G401 (cell line): ENCODE results near the gene TSPEAR. TPM values are rescaled to one million over a fixed set of nuclear protein-coding genes. Genes with fewer than 3 reads are reported as not detected.

ENCODE experiments used
- DNase-seq: peaks from one replicate; pipeline ENCODE4 v3.0.0-alpha.2; 2015; ENCODE audit warnings: low spot score
- in situ Hi-C: cut with HindIII; loops from 2 replicates; pipeline ENCODE4 v1.10.0; 2016; ENCODE audit warnings: low sequenced_read_pairs, mixed read lengths
- total RNA-seq: library from RNA; depleted of rRNA; stranded (reverse); fragments of >200 nt; shearing (Covaris generic); gene quantifications from 2 replicates; pipeline ENCODE4 v1.2.3, GENCODE V29; 2014; rRNA removed

The TSPEAR gene
- not detected in 2 replicates for total RNA-seq

- in situ Hi-C loops = no loop called here
- DNase-seq = no peak
These were observed at the start of gene TSPEAR for GRCh38 chr21:44711327-44712202. TSPEAR (minus strand) TSS chr21:44711572; CDS start chr21:44711514, 58 bp downstream.

GRCh38 chr21:44760376-44760775 is 49.0 kb upstream of the TSPEAR start:
- in situ Hi-C loops = no loop called here
- DNase-seq = no peak

GRCh38 chr21:44759628-44760285 is 48.4 kb upstream of the TSPEAR start:
- in situ Hi-C loops = no loop called here
- DNase-seq = no peak

- in situ Hi-C loops = no loop called here
- DNase-seq = no peak
These were observed 47.6 kb upstream of the TSPEAR start for GRCh38 chr21:44758781-44759627.

GRCh38 chr21:44758141-44758561 is 46.8 kb upstream of the TSPEAR start:
- in situ Hi-C loops = no loop called here
- DNase-seq = no peak

- DNase-seq = no peak
- in situ Hi-C loops = no loop called here
These were observed 46.4 kb upstream of the TSPEAR start for GRCh38 chr21:44757731-44758130.

- in situ Hi-C loops = no loop called here
- no peak for DNase-seq
These were observed 45.2 kb upstream of the TSPEAR start for GRCh38 chr21:44756423-44757185.

- DNase-seq = no peak
- in situ Hi-C loops = no loop called here
These were observed 43.9 kb upstream of the TSPEAR start for GRCh38 chr21:44755227-44755626.

GRCh38 chr21:44753357-44753756 is 42.0 kb upstream of the TSPEAR start:
- in situ Hi-C loops = no loop called here

GRCh38 chr21:44752671-44753235 is 41.4 kb upstream of the TSPEAR start:
- DNase-seq = no peak
- in situ Hi-C loops = no loop called here

More at GRCh38 chr21:44753357-44753756, 42.0 kb upstream of the TSPEAR start:
- DNase-seq = no peak

GRCh38 chr21:44751799-44752636 is 40.6 kb upstream of the TSPEAR start:
- DNase-seq = no peak
- in situ Hi-C loops = no loop called here

- no peak for DNase-seq
- in situ Hi-C loops = no loop called here
These were observed 39.9 kb upstream of the TSPEAR start for GRCh38 chr21:44751186-44751798.

- in situ Hi-C loops = no loop called here
- no peak for DNase-seq
These were observed 39.3 kb upstream of the TSPEAR start for GRCh38 chr21:44750675-44751025.

- DNase-seq = no peak
- in situ Hi-C loops = no loop called here
These were observed 38.6 kb upstream of the TSPEAR start for GRCh38 chr21:44749759-44750674.

GRCh38 chr21:44749116-44749758 is 37.9 kb upstream of the TSPEAR start:
- in situ Hi-C loops = no loop called here
- no peak for DNase-seq

- no peak for DNase-seq
- in situ Hi-C loops = no loop called here
These were observed 37.2 kb upstream of the TSPEAR start for GRCh38 chr21:44748621-44749020.
